Brain microvascular endothelial cell (primary cell): ENCODE data around the gene PDE3B.
"Not testable (repeated sequence)": the region's sequence is repeated elsewhere in the genome, so short reads cannot be mapped to it uniquely, and the experiment has no call there.

Experiments
- DNase-seq: peaks from one replicate; pipeline ENCODE4 v3.0.0-alpha.2; 2020
- H3K27ac ChIP-seq: fragments of 250-450 bp; sonication (Bioruptor Pico); 2 replicates; pipeline ENCODE4 v1.5.1; 2020; ENCODE audit warnings: mild to moderate bottlenecking, moderate library complexity
- H3K27me3 ChIP-seq: fragments of 250-450 bp; sonication (Bioruptor Pico); replicated peaks from 2 replicates; pipeline ENCODE4 v1.5.1; 2020; ENCODE audit warnings: mild to moderate bottlenecking
- H3K36me3 ChIP-seq: fragments of 250-450 bp; sonication (Bioruptor Pico); replicated peaks from 2 replicates; pipeline ENCODE4 v1.5.1; 2020; ENCODE audit warnings: mild to moderate bottlenecking
- H3K4me3 ChIP-seq: 2 replicates; pipeline ENCODE4 v1.5.1; 2011; ENCODE audit warnings: low read depth, mild to moderate bottlenecking, control low read depth, low read length, moderate library complexity
- CTCF ChIP-seq: IDR thresholded peaks from 2 replicates; pipeline ENCODE4 v1.5.1; 2011; ENCODE audit warnings: low read depth, mild to moderate bottlenecking, moderate library complexity, low read length, control low read depth, inconsistent platforms; ENCODE audit errors: missing control alignments
- in situ Hi-C: cut with HindIII; loops from 2 replicates; pipeline ENCODE4 v1.10.0; 2017; ENCODE audit warnings: low sequenced_read_pairs, low pct_ligation_motif_present

The PDE3B gene

GRCh38 chr11:14873632-14874031 lies 230.0 kb downstream of the PDE3B start:
- no peak for TF ChIP-seq CTCF
- no peak for DNase-seq
- Histone ChIP-seq H3K4me3 (no peak overlapping the region), H3K27me3 (no peaks in the 10 kb centered on the region), H3K27ac (no peak overlapping the region), H3K36me3 (no peaks in the 10 kb centered on the region)
- in situ Hi-C loops: no loop called here

- no peaks in the 10 kb centered on the region for H3K27me3 ChIP-seq
- in situ Hi-C loops: no loop called here
- H3K36me3 ChIP-seq: no peaks in the 10 kb centered on the region
- no peak for TF ChIP-seq CTCF
- no peak overlapping the region for H3K4me3 ChIP-seq
- no peak overlapping the region for H3K27ac ChIP-seq
- DNase-seq: no peak
Observed at GRCh38 chr11:14875163-14875562, 231.6 kb downstream of the PDE3B start.

DNA sequence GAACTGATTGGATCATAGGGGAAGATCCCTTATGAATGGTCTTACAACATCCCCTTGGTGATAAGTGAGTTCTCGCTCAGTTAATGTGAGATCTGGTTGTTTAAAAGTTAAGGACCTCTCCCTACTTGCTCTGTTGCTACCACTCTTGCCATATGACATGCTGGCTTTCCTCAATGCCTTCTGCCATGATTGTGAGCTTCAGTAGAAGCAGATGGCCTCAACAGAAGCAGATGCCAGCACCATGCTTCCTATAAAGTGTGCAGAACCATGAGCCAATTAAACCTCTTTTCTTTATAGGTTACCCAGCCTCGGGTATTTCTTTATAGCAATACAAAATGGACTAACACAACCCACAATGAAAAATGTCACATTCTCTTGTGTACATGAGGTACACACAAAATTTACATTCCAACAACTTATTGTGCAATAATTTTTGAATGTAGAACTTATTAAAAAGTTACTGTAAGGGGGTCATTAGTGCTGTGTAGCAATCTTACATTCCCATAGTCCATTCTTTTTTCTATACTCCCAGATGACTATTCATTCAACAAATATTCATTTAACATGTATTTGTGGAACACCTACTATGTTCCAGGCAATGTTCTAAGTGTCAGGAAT lies 238.1 kb downstream of the PDE3B start:
- no peak overlapping the region for H3K4me3 ChIP-seq
- no peak for TF ChIP-seq CTCF
- in situ Hi-C loops: no loop called here

GRCh38 chr11:14882196-14882595 lies 238.6 kb downstream of the PDE3B start:
- H3K27ac ChIP-seq: no peak overlapping the region
- H3K4me3 ChIP-seq: no peak overlapping the region
- no peaks in the 10 kb centered on the region for H3K27me3 ChIP-seq
- H3K36me3 ChIP-seq: no peaks in the 10 kb centered on the region
- DNase-seq: no peak
- in situ Hi-C loops: no loop called here
- no peak for TF ChIP-seq CTCF

More for the DNA sequence above, 238.1 kb downstream of the PDE3B start:
- Histone ChIP-seq H3K36me3 (no peaks in the 10 kb centered on the region), H3K27ac (no peak overlapping the region), H3K27me3 (no peaks in the 10 kb centered on the region)
- DNase-seq: no peak

GRCh38 chr11:14883683-14884082 lies 240.1 kb downstream of the PDE3B start:
- in situ Hi-C loops, H3K27ac ChIP-seq, H3K4me3 ChIP-seq, H3K36me3 ChIP-seq, DNase-seq, H3K27me3 ChIP-seq: not testable (repeated sequence)

DNA sequence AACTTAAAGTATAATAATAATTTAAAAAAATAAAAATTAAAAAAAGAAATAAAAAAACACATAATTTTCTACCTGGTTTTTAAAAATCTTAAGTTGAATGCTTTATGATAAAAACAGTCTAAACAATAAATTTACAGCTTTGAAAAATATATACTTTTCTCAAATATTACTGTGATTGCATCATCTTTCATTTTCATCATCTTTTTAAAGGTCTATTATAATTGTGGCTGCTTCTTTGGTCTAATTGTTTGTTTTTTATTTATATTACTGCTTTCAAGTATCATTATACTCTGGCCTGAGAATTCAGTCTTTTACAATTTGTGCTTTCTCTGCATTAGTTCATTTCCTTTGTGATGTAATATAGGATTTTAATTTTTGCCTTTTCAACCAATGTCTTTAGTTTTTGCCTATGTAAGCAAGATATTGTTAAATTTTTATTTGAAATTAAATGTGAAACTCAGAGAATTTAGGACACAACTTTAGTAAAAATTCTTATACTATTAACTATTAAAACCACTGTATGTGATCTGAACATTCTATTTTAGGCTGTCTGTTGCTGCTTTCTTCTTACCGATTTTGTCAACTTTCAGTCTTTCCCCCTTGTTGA lies 241.2 kb downstream of the PDE3B start:
- no peak for DNase-seq
- H3K27me3 ChIP-seq: no peaks in the 10 kb centered on the region
- no peak overlapping the region for H3K4me3 ChIP-seq
- no peak for TF ChIP-seq CTCF
- H3K27ac ChIP-seq: no peak overlapping the region
- in situ Hi-C loops: no loop called here
- no peaks in the 10 kb centered on the region for H3K36me3 ChIP-seq
